ENCODE measurements around the gene TRAF3.

TRAF3 gene

GRCh38 chr14:102908766-102909455 is 131.7 kb downstream of the TRAF3 start:
- DNase-seq (ENCODE audit: low read depth), result no peak

- no peak for DNase-seq (ENCODE audit: low read depth)
Measured at GRCh38 chr14:102909462-102909861, 132.2 kb downstream of the TRAF3 start.

DNA sequence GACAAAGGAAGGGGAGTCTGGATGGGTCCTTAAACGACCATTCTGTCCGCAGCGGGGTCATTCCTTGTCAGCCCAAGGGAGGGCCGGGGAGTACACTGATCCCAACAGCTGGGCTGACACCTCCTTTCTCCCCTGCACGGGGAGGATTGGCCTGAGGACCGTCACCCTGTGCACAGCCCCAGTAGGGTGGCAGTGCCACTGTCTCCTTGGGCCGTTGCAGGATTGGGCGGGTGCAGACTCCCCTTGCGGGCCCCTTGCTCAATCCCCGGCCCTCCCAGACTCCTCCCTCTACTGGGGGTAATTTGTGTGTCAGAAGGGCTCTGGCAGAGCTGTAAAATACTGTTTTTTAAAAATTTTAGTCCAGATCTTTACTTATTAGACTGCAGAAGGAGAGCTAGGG is 132.7 kb downstream of the TRAF3 start:
- no peak for DNase-seq (ENCODE audit: low read depth)

- DNase-seq (ENCODE audit: low read depth), result no peak
Measured at GRCh38 chr14:102910442-102910841, 133.2 kb downstream of the TRAF3 start.

DNA sequence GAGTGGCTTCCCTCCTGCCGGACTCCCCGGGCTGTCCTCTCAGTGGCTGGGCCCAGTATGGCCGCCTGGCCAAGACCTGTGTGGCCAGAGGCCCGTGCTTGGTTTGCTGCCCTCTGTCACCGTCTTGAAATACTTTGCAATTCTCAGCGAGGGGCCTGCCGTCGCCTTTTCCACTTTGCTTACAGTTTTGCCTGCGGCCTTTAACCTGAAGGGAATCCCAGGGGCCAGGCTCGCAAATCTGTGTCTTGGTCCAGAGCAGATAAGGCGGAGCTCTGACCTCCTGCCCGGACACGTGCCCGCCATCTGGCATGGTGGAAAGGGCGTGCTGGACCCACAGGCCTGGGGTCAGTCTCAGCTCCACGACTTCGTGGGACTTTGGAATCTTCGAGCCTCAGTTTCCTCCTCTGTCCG is 134.3 kb downstream of the TRAF3 start:
- no peak for DNase-seq (ENCODE audit: low read depth)

DNA sequence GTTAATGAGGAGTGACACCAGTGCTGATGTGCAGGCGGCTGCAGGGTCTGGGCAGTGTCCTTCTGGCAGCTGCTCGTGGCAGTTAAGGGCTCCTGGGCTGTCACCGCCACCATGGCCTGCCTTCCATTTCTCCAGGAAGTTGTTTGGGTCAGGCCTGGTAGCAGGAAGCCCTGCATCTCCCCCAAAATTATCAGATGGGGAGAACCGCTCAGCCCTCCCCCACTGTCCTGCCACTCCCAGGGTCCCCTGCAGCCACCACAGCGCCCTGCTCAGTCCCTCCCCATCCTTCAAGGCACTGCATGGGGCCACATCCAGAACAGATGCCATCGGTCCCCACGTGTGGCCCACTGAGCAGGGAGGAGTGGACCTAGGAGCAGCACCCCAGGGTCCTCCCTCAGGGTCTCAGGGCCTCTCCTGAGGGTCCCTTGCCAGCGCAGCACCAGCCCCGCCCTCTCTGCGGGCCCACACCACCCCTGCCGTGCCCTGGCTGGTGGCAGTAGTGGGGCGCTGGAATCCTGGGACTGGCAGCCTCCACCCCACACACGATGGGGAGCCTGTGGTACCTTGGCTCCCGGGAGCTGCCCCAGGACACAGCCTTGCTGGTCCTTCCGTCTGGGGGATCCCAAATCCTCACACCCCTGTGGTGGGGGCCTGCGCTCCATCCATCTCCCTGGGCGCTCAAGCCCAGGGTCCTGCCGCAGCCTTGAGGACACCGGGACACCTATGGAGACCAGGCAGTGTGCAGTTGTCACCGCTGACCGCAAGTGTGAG is 134.9 kb downstream of the TRAF3 start:
- DNase-seq (ENCODE audit: low read depth), result no peak

GRCh38 chr14:102913341-102914211 is 136.3 kb downstream of the TRAF3 start:
- DNase-seq (ENCODE audit: low read depth), result no peak

DNA sequence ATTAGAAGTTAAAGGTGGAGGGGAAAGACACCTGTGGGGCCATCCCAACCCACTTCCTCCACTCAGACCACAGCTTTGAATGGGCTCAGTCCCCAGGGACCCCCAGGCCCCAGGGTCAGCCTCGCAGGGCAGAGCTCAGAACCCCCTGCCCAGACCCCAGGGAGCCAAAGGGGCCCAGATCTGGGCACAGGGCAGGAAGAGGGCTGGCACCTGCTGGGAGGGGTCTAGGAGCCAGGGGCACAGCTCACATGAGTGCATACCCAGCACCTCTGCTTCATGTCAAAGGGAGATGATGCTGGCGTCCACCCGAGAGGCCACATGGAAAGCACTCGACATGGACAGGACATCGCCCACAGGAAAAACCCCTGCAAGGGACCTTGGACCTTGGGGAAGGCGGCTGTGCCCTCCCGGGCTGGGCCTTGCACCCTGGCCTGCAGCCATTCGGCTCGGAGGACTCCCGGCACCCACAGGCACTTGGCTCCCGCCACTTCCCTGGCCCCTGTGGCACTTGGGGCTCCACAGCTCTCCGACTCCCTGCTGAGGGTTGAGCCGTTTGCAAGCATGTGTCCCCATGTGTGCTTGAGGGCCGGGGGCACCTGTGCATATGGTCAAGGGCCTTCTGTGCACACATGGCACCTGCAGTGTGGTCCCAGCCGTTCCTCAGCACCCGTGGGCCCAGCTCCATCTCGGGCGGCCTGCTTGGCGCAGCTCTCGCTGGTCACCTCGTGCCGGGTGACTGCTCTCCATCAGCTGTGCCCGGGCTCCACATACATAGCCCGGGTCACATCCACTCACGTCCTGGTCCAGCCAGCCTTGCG is 137.4 kb downstream of the TRAF3 start:
- no peak for DNase-seq (ENCODE audit: low read depth)

GRCh38 chr14:102915292-102916110 is 138.3 kb downstream of the TRAF3 start:
- DNase-seq (ENCODE audit: low read depth), result no peak

DNA sequence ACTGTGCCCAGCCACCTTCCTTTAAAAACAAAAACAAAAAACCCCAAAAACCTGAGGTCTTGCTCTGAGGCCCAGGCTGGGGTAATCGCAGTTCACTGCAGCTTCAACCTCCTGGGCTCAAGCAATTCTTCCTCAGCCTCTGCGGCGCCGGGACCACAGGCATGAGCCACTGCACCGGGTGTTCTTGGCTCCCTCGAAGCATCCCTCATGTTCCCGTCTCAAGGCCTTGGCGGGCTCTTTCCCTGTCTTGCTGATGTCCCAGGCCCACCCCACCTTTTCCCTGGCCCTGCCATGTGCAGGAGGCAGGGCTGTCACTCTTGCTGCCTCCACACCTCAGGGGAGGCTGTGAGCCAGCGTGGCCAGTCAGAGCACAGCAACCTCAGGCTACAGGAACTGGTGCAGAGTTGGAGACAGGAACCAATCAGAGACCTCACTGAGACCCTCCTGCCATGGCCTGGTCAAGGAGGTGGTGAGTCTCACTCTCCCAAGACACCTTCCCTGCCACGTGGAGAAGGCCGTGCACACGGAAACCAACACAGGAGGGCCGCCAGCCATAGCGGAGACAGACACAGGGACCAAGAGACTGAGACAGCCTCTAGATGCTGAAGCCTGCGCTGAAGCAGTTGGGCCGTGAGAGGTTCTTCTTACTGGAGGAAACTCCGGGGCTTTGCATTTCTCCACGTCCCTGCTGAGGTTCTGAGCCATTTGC is 139.3 kb downstream of the TRAF3 start:
- no peak for DNase-seq (ENCODE audit: low read depth)

DNA sequence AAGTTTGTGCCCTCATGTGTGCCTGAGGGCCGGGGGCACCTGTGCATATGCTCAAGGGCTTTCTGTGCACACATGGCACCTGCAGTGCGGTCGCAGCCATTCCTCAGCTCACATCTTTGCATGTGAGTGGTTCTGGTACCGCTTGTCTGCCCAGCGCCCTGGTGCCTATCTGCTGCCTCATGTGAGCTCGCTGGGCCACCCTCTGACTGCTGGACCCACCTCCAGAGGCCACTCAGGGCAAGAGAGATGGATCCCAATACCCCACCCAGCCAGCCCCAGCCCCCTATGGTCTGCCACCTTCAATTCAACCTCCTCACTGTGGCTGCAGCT is 139.8 kb downstream of the TRAF3 start:
- no peak for DNase-seq (ENCODE audit: low read depth)

GRCh38 chr14:102917469-102918211 is 140.4 kb downstream of the TRAF3 start:
- peak; percentile 26 for DNase-seq (ENCODE audit: low read depth)

DNA sequence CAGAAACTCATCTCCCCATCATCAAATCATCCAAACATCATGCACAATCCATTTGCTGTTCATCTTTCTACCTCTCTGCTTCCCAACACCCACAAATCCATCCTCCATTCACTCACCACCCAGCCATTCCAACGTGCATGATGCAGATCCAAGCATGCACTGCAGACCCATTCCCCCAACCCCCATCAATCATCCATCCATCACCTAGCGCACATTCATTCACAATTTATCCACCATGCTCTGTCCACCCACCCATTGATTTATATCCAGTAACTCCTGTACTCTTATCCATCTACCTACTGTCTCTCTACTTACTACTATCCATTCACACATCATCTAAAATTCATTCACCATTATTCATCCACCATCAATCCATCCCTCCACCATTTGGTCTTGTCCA is 141.2 kb downstream of the TRAF3 start:
- no peak for DNase-seq (ENCODE audit: low read depth)

DNA sequence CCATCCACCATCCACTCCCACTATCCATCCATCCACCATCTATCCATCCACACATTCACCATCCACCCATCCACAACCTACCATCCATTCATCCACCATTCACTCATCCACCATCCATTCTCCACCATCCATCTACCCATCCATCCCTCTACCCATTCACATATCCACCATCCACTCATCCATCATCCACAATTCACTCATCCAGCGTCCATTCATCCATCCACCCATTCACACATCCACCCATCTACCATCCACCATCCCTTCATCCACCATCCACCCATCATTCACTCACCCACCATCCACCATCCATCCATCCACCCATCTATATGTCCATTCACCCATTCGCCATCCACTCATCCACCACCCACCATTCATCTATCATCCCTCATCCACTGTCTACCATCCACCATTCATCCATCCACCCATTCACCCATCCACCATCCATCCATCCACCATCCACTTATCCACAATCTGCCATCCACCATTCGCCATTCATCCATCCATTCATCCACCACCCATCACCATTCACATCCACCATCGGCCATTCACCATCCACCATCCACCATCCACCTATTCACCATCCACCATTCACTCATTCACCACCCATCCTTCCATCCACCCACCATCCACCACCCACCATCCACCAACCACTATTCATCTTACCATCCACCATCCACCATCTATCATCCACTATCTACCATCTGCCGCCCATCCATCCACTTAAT is 143.2 kb downstream of the TRAF3 start:
- DNase-seq (ENCODE audit: low read depth), result no peak

GRCh38 chr14:102920998-102921304 is 143.7 kb downstream of the TRAF3 start:
- DNase-seq (ENCODE audit: low read depth), result no peak

- DNase-seq (ENCODE audit: low read depth), result peak; percentile 19
Measured at GRCh38 chr14:102922490-102923200, 145.4 kb downstream of the TRAF3 start, which contains the start of gene AMN. TSS of gene AMN (plus strand) at chr14:102922663. CDS start at chr14:102922689, 26 bp downstream.

DNA sequence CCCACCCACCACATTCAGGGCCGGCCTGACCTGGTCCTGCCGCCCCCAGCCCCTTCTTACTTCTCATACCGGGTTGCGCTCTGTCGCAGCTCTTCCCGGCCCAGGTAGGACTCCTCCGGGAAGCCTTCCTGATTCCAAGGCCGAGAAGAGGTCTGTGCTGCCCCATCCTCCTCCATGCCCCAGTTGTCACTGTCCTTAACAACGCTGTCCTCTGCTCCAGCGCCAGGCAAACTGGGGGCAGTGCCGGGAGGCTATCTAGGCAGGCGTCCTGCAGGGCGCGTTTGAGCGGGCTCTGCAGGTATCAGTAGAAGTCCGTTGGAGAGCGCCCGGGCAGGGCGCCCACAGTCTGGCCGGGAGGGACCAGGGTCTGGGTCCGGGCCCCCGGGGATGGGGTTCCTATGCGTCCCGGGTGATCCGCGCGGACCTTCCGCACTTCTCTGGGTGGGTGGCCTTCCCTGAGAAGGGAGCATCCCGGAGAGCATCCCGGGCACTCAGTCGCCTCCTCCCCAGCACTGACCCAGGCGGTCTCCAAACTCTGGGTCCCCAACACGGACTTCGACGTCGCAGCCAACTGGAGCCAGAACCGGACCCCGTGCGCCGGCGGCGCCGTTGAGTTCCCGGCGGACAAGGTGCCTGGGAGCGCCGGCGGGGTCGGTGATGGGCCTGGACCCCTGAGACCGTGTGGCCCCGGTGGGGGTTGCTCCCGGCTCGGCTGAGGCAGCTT is 146.1 kb downstream of the TRAF3 start:
- DNase-seq (ENCODE audit: low read depth), result no peak

Measured in iris pigment epithelial cell (primary cell).